Measurements from ENCODE around the gene ADAMTSL2.

ADAMTSL2 gene

DNA sequence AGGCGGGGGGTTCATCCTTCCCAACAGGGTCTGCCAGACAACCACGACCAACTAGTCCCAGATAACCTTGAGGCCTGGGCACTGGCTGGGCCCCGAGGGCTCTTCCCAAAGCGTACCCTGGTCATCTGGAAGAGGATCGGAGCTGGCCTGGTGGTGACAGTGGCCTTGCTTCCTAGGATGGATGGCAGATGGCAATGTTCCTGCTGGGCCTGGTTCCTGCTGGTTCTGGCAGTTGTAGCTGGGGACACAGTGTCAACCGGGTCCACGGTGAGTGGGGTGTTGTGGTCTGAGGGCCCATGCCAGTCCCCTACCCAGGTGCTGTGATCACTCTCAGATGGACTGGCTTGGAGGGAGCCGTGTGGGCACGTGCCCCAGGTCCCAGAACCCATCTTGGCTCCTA, 2.0 kb downstream of the ADAMTSL2 start:
- DNase-seq = no peak

- no peak for DNase-seq
Observed at GRCh38 chr9:133537257-133537656, 2.8 kb downstream of the ADAMTSL2 start.

DNA sequence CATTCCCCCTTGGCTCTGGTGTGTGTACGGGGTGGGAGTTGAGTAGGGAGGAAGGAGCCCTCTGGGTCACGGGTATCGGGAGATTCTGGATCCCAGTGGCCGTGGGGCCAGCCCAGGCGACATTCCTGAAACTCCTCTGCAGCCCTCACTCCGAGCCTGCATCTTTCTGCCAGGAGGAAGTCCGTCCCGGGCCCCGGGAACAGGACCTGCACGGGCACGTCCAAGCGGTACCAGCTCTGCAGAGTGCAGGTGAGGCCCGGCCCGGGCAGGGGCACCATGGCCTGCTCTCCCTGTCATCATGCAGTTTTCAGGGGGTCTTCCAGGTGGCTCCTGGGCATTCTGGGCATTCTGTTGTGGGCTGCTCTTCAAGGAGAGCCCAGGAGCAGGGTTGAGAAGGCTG, 3.7 kb downstream of the ADAMTSL2 start:
- no peak for DNase-seq

DNA sequence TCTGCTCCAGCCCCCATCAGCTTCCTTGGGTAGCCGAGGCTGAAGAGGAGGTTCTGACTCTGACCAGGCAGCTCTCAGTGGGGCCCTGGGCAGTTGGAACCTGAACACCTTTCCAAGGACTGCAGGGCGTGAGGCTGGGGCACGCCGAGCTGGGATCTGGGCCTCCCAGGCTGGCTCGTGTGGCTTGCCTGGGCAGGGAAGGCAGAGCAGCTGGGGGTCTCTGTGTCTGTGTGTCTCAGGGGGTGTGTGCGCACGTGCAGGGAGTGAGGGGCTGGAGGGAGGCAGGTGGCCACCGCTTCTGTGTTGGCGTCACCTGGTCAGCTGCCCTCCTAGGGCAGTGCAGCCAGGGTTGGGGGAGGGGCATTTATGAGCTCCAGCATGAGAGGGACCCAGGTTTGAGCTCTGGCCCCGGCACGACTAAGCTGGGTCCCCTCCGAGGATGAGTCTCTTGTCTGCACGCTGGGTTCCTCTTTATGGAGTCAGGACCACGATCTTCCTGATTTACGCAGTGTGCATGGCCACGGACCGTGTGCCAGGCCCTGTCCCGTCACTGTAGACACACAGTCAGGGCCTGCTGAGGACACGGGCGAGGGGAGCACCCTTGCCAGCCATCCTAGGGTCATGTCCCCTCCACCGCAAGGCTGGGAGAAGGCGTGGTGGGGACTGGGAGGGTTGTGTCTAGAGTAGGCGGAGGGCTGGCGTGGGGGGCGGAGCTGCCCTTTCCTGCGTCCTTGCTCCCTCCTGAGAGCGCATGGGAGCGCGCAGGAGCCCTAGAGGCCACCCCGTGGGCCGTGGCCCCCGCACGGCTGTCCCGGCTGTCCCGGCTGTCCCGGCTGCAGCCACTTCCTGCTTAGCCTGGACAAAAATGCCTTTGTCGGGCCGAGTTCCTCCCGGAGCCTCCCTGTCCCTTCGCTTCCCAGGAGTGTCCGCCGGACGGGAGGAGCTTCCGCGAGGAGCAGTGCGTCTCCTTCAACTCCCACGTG, 4.6 kb downstream of the ADAMTSL2 start:
- no peak for DNase-seq

GRCh38 chr9:133539991-133540697, 5.6 kb downstream of the ADAMTSL2 start:
- DNase-seq = no peak

GRCh38 chr9:133540698-133541025, 6.2 kb downstream of the ADAMTSL2 start:
- DNase-seq = no peak

DNA sequence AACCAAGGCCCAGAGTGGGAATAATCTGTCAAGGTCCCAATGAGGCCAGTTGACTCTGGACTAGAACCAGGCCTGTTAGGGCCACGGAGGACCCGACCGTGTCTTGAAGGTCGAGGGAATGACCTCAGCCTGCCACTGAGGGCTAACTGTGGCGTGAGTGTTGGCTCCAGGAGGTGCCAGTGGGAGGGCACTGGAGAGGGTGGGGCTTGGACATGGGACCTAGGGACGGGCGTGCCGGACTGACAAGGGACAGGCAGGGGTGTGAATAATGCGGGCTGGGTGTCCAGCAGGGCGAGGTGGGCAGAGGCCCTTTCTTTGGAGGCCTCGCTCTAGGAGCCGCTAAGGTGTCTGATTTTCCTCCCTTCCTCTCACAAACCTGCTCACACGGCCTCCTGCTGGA, 7.5 kb downstream of the ADAMTSL2 start:
- DNase-seq = no peak

- no peak for DNase-seq
Observed at GRCh38 chr9:133543772-133544467, 9.4 kb downstream of the ADAMTSL2 start.

- DNase-seq = no peak
Observed at GRCh38 chr9:133545494-133546286, 11.2 kb downstream of the ADAMTSL2 start.

- DNase-seq = no peak
Observed at GRCh38 chr9:133546287-133546680, 11.8 kb downstream of the ADAMTSL2 start.

GRCh38 chr9:133547116-133547515, 12.6 kb downstream of the ADAMTSL2 start:
- DNase-seq = no peak

- no peak for DNase-seq
Observed at GRCh38 chr9:133551446-133551845, 16.9 kb downstream of the ADAMTSL2 start.

GRCh38 chr9:133552236-133552635, 17.7 kb downstream of the ADAMTSL2 start:
- DNase-seq = no peak

- DNase-seq = no peak
Observed at GRCh38 chr9:133553123-133553522, 18.6 kb downstream of the ADAMTSL2 start.

DNA sequence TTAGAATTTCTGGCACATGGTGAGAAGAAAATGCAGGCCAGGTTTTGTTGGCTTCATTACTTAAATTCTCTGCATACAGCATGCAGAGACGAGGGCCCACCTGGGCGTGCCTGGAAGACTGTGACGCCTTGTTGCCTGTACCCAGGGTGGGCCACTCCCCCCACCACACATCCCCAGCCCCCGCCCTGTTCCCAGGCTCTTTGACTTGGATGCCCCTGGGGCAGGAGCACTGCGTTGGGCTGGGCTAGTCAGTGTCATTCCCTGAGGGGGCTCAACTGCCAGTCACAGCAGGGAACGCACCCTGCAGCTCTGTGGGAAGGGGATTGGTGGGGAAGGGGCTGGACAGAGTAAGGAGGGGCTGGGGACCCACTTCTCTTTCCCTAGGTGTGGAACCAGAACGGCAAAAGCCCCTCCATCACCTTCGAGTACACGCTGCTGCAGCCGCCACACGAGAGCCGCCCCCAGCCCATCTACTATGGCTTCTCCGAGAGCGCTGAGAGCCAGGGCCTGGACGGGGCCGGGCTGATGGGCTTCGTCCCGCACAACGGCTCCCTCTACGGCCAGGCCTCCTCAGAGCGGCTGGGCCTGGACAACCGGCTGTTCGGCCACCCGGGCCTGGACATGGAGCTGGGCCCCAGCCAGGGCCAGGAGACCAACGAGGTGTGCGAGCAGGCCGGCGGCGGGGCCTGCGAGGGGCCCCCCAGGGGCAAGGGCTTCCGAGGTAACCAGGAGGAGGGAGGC, 19.6 kb downstream of the ADAMTSL2 start:
- no peak for DNase-seq

GRCh38 chr9:133554729-133555128, 20.2 kb downstream of the ADAMTSL2 start:
- no peak for DNase-seq

DNA sequence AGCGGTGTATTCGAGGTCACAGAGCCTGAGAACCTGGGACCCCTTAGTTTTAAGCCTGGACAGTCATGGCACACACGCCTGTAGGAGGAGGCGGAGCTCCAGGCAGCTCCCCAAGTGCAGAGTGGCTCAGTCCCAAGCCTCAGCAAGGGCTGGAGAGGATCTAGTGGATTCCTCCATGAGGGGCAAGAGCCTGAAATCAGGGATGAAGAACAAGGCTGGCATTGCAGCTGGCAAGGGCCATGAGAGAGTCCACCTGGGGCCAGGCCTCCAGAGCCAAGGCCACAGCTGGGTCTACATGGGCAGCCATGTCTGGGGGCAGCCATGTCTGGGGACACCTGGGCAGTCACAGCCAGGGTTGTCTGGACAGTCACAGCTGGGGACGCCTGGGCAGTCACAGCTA, 21.9 kb downstream of the ADAMTSL2 start:
- DNase-seq = no peak

DNA sequence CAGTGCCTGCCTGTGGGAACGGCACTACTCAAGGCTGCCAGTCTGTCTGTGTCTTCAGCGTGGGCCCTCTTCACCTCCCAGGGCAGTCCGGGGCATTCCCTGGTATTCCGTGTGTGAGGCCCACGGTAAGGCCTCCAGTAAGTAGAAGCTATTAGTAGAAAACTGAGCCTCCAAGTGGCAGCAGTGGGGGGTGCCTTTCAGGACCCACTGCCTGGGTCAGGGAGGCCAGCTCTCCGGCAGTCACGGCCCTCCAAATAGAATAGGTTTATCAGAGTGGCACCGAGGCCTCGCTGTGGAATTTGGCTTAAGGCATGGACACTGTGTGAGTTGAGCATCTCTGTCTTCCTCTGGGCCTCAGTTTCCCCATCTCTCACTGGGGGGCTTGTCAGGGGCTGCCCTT, 23.1 kb downstream of the ADAMTSL2 start:
- DNase-seq = no peak

GRCh38 chr9:133558191-133559126, 24.0 kb downstream of the ADAMTSL2 start:
- peak; percentile 52 for DNase-seq

- DNase-seq = no peak
Observed at GRCh38 chr9:133560311-133560710, 25.8 kb downstream of the ADAMTSL2 start.

GRCh38 chr9:133560944-133561343, 26.4 kb downstream of the ADAMTSL2 start:
- DNase-seq = no peak
